ENCODE results near the gene CDH2.

The CDH2 gene

DNA sequence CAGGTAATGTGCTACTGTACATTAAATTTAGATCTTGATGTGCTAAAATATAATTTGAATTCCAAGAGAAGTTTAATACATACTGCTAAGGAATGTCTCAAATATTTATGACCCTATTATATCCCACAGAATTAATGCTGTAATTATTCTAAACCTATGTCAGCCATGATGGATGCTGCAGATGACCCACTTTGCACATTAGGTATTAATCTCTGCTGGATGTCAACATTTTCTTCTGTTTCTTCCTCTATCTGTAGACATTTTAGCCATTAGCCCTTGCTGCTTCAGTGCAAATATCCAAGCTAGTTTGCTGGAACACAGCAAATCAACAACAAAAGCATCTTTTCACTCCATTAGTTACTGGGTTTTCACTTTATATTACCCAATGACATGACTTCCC, 164.6 kb downstream of the CDH2 start:
- H3K27ac ChIP-seq = no peak overlapping the region
- DNase-seq (ENCODE audit: low read depth, low spot score) = no peak

DNA sequence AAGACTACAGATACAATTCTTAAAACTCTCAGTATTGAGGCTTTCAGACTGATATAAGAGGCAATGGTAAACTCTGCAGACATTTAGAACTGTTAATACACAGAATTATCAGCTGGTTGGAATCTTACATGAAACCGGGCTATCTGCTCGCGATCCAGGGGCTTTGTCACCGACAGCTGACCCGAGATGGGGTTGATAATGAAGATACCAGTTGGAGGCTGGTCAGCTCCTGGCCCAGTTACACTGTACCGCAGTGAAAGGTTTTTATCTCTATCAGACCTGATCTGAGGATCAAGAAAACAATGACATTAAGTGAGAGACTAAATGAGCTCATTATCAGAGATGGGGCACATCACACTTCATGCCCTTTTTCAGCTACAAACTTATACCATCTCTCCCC, 167.3 kb downstream of the CDH2 start:
- no peak overlapping the region for H3K27ac ChIP-seq
- no peak for DNase-seq (ENCODE audit: low read depth, low spot score)

DNA sequence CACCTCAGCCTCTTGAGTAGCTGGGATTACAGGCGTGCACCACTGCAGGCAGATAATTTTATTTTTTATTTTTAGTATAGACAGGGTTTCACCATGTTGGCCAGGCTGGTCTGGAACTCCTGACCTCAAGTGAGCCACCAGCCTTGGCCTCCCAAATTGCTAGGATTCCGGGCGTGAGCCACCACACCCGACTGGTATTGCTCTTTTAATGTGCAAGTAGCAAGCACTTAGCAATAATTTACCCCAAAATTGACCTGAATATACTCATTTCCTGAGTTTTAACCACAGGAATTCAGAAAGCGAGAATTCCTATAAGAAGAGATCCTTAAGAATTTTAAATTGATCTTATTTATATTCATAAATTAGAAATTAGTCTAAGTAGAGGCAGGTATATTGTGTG, 169.1 kb downstream of the CDH2 start:
- DNase-seq (ENCODE audit: low read depth, low spot score) = no peak
- no peak overlapping the region for H3K27ac ChIP-seq

DNA sequence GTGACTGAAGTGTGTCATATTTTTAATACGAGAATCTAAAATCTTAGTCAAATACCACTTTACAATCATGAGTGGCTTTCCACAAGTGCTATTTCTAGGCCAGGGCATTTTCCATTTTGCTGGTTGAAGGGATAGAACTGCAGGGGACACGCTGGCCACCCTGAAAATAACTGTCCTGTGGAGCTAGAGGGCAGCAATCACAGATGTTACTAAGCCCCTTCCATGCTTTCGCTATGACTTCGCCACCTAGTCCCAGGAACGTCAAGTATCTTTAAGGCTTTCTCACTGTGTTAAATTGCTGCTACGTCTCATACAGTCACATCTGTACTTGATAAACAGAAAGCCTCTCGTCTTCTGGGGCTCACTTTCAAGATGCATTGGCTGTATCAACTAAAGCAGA, 171.8 kb downstream of the CDH2 start:
- DNase-seq (ENCODE audit: low read depth, low spot score) = no peak
- no peak overlapping the region for H3K27ac ChIP-seq

DNA sequence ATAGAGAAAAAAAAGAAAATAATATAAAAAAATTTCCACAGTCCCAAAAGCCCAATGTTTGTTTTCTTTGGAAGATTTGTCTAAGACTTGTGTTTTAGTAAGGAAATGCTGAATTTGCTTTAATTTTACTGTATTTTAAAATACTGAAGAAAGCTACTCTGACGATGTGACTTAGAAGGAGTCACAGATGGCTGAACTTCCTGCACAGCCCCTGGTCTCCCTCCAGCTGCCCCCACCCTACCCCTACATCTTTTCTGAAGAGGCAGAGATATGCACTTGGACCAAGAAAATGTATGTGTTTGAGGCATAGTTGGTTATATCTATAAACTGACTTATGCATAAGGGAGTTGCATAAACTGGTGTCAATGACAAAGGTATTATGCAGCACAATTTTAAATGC, 172.3 kb downstream of the CDH2 start:
- no peak for DNase-seq (ENCODE audit: low read depth, low spot score)
- no peak overlapping the region for H3K27ac ChIP-seq

DNA sequence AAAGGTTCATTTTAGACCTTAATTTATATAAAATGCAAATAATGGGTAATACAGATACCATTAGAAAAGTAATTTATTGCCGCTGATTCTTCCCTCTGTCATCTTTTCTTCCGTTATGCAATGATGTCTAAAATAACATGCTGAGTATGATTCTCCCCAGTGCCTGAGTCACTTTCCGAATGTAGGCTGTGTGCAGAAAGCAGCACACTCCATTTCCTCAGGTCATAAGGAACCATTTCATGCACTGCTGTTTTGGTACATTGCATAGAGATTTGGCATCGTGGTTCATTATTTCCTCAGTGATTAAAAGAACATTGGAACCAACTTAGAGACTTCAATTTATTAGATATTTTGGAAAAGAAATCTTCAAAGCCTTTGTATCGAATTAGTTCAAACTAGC, 173.5 kb downstream of the CDH2 start:
- no peak overlapping the region for H3K27ac ChIP-seq
- no peak for DNase-seq (ENCODE audit: low read depth, low spot score)

DNA sequence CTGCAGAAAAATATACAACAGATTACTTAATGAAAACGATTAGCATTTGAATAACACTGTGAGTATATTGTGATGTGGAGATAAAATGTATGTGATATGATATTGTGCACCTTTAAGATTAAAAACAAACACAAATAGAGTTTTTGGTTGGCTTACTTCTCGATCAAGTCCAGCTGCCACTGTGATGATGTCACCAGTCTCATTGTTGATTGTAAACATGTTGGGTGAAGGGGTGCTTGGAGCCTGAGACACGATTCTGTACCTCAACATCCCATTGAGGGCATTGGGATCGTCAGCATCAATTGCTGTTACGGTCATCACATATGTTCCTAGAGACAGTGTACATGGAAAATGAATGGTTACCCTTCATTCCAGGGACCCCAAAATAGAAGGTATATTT, 174.1 kb downstream of the CDH2 start:
- H3K27ac ChIP-seq = no peak overlapping the region
- no peak for DNase-seq (ENCODE audit: low read depth, low spot score)

DNA sequence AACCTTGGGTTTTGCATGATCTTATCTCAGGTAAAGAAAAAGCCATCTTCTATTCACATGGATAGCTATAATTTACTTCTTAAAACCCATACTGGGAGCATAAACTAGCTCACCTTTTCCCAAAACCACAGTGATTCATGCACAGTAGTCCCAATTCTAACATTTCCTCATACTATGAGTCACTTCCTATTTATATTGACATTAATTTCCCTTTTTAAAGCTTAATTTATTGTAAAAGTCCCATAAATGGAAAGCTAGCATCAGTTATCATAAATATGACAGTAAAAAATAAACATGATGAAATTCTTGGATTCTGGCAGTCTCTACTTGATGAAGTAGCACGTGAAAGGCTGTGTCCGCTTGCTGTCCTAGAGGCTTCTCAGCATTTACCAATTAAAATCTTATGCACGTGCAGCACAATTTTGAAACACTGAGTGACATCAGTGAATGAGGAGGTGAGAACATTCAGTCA, 180.1 kb downstream of the CDH2 start:
- H3K27ac ChIP-seq = no peak overlapping the region
- no peak for DNase-seq (ENCODE audit: low read depth, low spot score)

DNA sequence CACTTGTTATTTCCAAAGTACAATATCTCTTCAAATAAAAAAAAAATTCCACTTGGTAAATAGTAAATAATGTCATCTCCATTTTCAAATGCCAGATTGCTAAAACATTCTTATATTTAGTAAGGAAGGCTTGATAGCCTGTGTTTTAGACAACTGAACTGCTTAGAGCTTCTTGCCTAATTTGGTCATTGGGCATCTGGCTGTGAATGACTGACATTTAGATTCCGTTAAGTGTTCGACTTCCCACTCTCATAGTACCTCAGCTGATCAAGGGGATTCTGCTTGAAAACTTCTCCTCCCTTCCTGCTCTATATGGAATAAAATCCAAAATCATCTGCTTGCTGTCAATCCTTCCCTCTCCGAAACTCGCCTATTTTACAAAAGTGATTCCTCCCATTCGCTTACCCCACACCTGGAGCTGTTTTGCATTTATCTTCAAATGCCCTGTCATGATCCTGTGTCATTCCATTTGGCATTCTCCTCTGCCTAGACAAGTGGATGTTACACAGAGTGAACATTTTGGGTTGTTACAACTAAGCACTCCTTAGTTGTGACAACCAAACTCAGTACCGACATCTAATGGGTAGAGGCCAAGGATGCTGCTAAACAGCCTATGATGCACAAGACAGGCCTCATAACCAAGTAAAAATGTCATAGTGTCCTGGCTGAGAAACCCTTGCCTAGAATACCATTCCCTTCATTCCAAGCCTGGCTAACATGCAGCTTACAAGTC, 181.0 kb downstream of the CDH2 start:
- no peak overlapping the region for H3K27ac ChIP-seq
- DNase-seq (ENCODE audit: low read depth, low spot score) = no peak

DNA sequence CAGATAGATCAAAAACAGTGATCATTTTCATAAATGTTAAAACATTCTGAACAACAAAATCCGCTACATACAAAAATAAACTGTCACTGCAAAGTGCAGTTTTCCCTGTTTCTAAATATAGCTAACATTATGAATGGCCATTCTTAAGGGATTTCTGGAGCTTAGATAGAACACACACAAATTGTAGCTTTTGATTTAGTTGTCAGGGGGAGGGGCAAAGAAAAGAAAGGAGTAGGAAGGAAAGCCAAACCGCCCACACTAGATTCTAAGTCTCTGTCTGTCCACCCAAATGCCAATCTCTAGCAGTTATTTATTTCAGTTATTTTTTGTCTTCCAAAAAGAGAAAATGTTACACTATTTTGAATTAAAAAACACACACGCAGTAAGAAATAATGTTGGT, 182.4 kb downstream of the CDH2 start:
- no peak overlapping the region for H3K27ac ChIP-seq
- no peak for DNase-seq (ENCODE audit: low read depth, low spot score)

DNA sequence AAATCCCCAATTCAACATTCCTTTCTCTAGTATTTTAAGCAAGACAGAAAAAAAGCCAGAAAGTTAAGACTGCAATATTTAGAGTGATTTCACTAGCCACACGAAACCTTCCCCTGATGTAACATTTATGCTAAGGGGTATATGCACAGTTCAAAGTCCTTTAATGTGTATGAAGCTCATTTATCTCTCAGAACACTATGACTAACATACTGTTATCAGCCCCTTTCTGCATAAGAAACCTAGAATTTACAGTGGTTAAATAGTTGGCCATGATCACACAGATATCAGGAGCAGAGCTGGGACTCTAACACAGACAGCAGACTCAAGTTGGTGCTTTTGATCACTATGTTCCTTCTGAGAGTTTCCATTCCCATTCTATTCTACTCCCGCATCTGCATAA, 185.5 kb downstream of the CDH2 start:
- H3K27ac ChIP-seq = no peak overlapping the region

DNA sequence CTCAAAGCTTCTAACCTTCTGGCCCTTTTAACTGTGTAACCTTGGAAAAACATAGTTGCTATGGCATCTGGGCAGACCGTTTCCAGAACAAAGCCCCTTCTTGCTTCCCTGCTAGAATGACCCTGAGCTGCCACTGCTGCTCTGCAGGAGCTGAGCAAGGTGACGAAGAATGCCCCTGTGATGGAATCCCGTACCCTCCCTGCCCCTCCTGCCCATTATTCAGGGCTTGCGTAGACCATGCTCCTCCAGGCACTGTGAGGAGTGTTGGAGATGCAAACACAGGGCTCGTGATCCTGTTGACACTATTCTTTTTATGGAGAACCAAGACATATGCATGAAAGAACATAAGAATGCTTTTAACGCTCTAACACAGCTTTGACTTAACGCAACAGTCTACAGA, 191.1 kb downstream of the CDH2 start:
- no peak overlapping the region for H3K27ac ChIP-seq
- DNase-seq (ENCODE audit: low read depth, low spot score) = no peak

More for the DNA sequence above, 185.5 kb downstream of the CDH2 start:
- DNase-seq (ENCODE audit: low read depth, low spot score) = no peak

DNA sequence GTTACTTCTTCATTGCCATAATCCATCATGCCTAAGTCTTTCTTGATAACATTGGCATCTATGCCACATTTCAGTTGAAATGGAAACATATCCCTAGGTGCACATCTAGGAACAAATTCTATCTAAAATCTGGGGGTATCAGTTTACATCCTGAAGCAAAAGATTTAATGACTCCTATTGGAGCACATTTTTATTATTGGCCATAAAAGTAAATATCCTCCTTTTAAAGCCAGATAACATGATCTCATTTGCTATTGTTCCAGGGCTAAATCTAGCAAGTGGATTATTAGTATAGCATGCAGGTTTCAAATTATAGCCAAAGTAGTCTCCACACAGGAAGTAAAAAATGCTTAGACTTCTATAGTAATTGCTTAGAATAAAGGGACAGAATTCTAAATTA, 193.2 kb downstream of the CDH2 start:
- DNase-seq (ENCODE audit: low read depth, low spot score) = no peak
- H3K27ac ChIP-seq = no peak overlapping the region

DNA sequence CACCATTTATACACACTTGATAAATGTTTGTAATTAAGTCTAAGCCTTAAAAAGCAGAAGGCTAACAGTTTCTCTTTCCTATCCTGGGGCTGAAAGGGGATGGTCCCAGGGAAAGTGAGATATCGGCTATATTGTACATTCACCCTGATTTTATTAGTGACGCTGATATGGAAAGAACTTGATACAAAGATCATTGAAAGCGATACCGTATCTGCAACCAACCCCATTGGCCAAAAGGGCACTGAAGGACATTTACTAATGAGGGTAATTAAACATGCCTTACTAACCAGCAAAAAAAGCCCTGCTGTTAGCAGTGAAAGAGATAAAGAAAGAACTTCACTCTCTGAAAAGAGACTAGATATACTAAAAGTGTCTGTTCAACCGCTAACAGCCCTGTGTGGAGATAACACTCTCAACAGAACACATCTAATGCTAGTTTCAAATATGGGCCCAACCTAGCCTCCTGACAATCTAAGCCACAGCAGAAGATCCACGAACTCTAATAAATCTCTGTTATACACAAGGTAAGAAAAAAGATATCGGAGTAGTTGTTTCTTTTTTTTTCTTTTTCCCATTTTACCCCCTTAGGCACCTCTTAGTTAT, 200.0 kb downstream of the CDH2 start:
- DNase-seq (ENCODE audit: low read depth, low spot score) = no peak
- H3K27ac ChIP-seq = no peak overlapping the region

DNA sequence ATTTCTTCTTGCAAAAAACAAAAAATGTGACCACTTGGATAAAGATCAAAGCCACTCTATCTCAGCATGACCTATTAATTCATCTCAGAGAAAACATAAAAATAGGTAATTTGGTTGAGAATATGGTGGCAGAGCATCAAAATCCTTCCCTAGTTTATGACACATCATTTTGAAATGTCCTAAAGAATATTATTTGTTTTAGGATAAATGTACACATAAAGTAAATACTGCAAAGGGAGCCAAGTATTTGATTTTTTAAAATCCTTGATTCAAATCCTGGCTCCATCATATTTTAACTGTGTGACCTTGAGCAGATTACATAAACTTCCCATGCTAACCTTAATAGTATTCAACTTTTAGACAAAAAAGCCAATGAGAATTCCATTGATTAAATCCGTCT, 206.6 kb downstream of the CDH2 start:
- no peak for DNase-seq (ENCODE audit: low read depth, low spot score)

DNA sequence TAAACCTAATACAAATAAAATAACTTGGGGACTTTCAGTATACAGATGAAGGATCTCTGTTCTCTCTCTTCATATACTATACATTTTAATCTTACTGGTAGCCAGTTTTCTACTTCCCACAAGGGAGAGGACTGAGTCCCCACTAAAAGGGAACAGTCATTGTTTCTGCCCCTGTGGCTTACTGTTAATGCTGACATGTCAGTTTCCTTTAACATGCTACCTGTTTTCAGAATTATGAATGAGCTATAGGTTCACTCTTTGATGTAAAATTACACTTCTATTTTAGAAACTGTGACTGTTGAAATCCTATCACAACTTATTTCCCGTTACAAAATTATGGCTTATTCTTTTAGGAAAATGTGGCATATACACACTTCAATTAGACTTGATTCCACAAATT, 207.7 kb downstream of the CDH2 start:
- H3K27ac ChIP-seq = no peak overlapping the region
- DNase-seq (ENCODE audit: low read depth, low spot score) = no peak

More for the DNA sequence above, 206.6 kb downstream of the CDH2 start:
- H3K27ac ChIP-seq = no peak overlapping the region

DNA sequence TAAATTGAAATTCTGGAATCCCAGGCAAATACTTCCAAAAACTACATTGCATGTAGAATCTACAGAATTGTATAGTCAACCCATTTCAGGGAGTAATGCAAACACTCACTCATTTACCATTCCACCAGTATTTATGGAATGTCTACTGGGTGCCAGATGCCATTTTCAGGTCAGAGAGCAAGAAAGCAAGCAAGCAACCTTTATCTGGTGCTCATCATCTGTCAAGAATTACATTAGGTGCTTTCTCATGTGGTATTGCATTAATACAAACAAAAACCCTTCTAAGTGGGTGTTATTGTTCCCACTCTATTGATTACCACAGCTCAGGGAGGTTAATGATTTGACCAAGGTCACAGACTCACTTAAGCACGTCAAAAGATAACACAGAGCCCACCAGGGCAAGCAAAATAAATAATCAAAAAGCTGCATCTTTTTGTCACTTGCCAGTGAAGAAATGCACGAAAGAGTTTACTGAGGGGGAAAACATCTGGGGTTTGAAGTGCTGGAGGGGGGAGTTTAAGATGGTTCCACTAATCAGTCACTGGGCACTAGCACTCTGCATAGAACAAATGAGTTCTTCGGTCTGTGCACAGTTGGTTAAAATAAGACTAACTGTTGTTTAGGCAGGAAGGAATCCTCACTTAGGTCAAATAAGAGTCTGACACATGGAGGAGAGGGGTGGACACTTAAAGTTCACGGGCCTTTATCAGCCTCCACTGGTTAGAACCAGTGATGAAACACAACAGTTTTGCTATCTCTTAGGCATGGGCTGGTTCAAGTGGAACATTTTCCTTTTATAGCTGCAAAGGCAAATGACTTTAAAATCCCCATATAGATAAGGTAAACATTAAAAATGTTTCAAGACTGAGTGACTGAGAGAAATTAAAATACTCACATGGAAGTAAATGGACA, 208.8 kb downstream of the CDH2 start:
- H3K27ac ChIP-seq = no peak overlapping the region

DNA sequence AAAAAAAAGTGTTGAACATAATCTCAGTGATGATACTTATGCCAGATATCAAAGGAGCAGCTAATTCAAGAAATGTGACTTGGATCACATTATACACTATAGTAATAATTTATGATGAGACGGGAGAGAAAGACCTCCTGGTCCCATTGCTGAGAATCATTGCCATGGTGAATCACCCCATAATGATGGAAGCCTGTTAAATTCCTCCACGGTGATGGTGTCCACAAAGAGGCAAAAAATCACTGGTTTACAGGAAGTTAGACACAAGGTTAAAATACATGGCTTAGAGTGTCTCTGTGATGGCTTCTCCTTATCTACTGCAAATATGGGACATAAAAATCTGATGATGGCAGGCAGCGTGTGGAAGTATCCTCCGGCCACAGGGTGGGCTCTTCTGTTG, 210.0 kb downstream of the CDH2 start:
- H3K27ac ChIP-seq = no peak overlapping the region
- no peak for DNase-seq (ENCODE audit: low read depth, low spot score)

More for the DNA sequence above, 208.8 kb downstream of the CDH2 start:
- no peak for DNase-seq (ENCODE audit: low read depth, low spot score)

DNA sequence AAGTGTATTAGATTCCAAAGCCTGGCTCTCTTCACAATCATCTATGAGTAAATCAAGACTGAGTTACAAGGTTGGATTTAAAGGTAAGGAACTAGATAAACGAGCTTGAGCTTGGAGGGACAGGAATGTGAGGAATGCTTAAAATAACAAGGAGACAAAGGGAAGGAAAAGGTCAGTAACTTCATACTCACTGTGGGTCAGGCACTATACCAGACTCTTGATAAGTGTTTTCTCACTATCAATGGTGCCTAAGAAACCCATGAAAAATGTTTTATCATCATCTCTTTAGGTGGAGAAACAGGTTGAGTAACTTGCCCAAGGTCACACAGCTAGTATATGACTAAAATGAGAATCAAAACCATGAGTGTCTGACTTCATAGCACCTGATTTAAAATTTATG, 212.1 kb downstream of the CDH2 start:
- no peak for DNase-seq (ENCODE audit: low read depth, low spot score)

DNA sequence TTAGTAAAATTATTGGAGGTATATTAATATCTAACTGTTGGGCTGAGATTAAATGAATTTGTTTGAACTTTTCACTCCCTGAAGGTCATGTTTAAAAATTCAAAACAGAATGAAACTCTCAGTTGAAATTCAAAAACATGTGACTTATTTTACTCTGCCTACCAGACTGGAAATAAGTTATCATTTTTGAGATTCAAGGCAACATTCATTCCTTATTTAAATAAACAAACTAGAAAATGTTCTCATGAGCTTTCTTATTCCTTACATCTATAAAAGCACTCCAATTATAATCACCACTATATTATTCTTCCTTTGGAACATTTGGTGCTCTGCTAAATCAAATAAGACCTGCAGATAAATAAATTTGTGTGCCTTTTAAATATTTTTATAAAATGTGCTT, 217.8 kb downstream of the CDH2 start:
- DNase-seq (ENCODE audit: low read depth, low spot score) = no peak
- no peak overlapping the region for H3K27ac ChIP-seq

More for the DNA sequence above, 212.1 kb downstream of the CDH2 start:
- H3K27ac ChIP-seq = no peak overlapping the region

DNA sequence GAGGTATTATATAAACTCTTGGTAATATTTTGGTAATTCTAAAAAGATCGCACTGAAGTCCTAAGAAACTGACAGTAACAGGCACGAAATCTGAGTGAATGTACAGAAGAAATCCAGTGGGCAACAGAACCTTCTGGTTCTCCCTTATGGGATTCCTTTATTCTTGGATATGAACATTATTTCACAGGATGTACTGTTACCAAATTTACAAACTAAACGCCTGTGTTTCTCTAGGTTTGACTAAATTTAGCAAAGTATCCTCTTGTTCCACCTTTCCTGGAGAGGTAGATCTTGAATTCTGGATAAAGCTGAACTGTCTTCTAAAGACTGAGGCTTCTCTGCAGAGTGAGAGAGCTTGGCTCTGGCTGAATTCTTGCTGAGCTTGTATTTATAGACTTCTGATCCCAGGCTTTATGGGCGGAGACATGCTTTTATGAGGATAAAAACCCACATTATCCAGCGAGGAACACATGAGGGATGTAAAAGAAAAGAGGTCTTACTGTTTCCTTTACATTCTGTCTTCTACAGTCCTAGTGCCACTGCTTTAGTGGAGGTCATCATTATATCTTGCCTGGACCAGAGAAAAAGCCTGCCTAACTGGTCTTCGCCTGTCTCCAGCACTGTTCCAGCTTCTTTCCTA, 220.8 kb downstream of the CDH2 start:
- no peak for DNase-seq (ENCODE audit: low read depth, low spot score)
- H3K27ac ChIP-seq = no peak overlapping the region
